Activated T-helper 1 cell treated with anti-CD3 and anti-CD28 coated beads, Interleukin-12 subunit alpha, Interleukin-12 subunit beta, Interleukin-2, Interleukin-4 antibody, amounts not matched to agents 30 ng/mL and 10 ng/mL and 1 ng/mL, durations not matched to agents 14 hours and 24 hours and 36 hours (primary cell): ENCODE measurements around the gene CLCN5. TPM values are rescaled to one million over a fixed set of nuclear protein-coding genes. Genes with fewer than 3 reads are reported as not detected.
"Not testable (repeated sequence)": the region's sequence is repeated elsewhere in the genome, so short reads cannot be mapped to it uniquely, and the experiment has no call there.

Experiments used
- DNase-seq: peaks from one replicate; pipeline ENCODE4 v3.0.0; 2021; ENCODE audit warnings: low spot score
- H3K27ac Mint-ChIP-seq: one replicate; pipeline ENCODE4 v1.8.0; 2021; ENCODE audit warnings: mild to moderate bottlenecking, mixed read lengths
- H3K27me3 Mint-ChIP-seq: one replicate; pipeline ENCODE4 v1.8.0; 2022; ENCODE audit warnings: mild to moderate bottlenecking, moderate library complexity, mixed read lengths; ENCODE audit not compliant: insufficient read depth
- H3K36me3 Mint-ChIP-seq: one replicate; pipeline ENCODE4 v1.8.0; 2021; ENCODE audit warnings: low read depth, mixed read lengths
- H3K4me1 Mint-ChIP-seq: one replicate; pipeline ENCODE4 v1.8.0; 2021; ENCODE audit warnings: low read depth, mixed read lengths
- H3K4me3 Mint-ChIP-seq: one replicate; pipeline ENCODE4 v1.8.0; 2021; ENCODE audit warnings: mild to moderate bottlenecking, moderate library complexity, mixed read lengths
- H3K9me3 Mint-ChIP-seq: one replicate; pipeline ENCODE4 v1.8.0; 2021; ENCODE audit warnings: mixed read lengths
- intact Hi-C: fragments of 100-400 bp; cut with micrococcal nuclease; formaldehyde crosslinking; loops from one replicate; pipeline ENCODE4 v1.15.1; 2024
- total RNA-seq: library from RNA; stranded (reverse); gene quantifications from 2 replicates; pipeline ENCODE4 v1.2.3, GENCODE V29; 2022

The CLCN5 gene
- total RNA-seq, 1 donor from 2014 or later, result 5.5 TPM

GRCh38 chrX:49991758-49992157 is 69.4 kb downstream of the CLCN5 start:
- intact Hi-C loops, result no loop called here
- Mint-ChIP-seq H3K9me3 (no peaks in the 10 kb centered on the region), H3K27ac (no peak overlapping the region), H3K4me3 (no peak overlapping the region), H3K27me3 (no peaks in the 10 kb centered on the region), H3K36me3 (no peaks in the 10 kb centered on the region), H3K4me1 (peaks cover 7% of the 10 kb centered on the region)
- no peak for DNase-seq

GRCh38 chrX:49992853-49993252 is 70.5 kb downstream of the CLCN5 start:
- Mint-ChIP-seq H3K4me3 (no peak overlapping the region), H3K4me1 (peaks cover 7% of the 10 kb centered on the region), H3K9me3 (no peaks in the 10 kb centered on the region), H3K27me3 (no peaks in the 10 kb centered on the region), H3K27ac (no peak overlapping the region), H3K36me3 (no peaks in the 10 kb centered on the region)
- intact Hi-C loops, result no loop called here
- DNase-seq, result no peak

- H3K27ac Mint-ChIP-seq, result no peak overlapping the region
- H3K4me1 Mint-ChIP-seq, result peaks cover 7% of the 10 kb centered on the region
- H3K36me3 Mint-ChIP-seq, result no peaks in the 10 kb centered on the region
- H3K4me3 Mint-ChIP-seq, result no peak overlapping the region
- intact Hi-C loops, result no loop called here
- no peak for DNase-seq
- H3K9me3 Mint-ChIP-seq, result no peaks in the 10 kb centered on the region
- H3K27me3 Mint-ChIP-seq, result no peaks in the 10 kb centered on the region
Measured at GRCh38 chrX:49993661-49994060, 71.3 kb downstream of the CLCN5 start.

DNA sequence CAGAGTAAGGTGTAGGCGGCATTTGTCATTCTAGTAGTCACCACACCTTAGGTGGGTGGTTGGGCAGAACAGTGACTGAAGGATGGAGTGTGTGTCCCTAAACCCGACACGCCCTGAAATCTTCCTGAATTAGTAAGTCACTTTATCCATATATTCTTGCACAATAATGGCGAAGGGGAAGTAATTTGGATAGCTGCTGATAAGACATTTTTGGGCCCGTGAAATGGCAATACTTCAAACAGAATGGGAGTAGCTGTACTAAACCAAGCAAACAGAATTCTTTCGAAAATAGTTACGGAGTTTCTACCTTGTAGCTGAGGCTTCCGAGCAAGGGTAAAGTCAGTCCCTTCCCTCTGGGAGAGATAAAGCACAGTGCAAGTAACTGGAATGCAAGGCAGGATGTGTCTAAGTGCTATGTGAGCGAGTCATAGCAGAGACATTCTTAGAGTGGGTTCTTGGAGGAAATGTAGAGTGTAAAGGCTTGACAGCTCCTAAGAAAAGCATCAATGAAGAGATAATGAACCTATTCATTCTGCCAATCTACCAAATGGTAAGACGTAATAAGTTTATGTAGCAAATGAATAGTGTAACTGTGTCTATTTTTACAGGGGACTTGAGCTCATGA is 72.8 kb downstream of the CLCN5 start:
- Mint-ChIP-seq H3K4me1 (peaks cover 7% of the 10 kb centered on the region), H3K9me3 (no peaks in the 10 kb centered on the region), H3K36me3 (no peaks in the 10 kb centered on the region), H3K4me3 (no peak overlapping the region), H3K27ac (no peak overlapping the region), H3K27me3 (no peaks in the 10 kb centered on the region)
- intact Hi-C loops, result no loop called here
- no peak for DNase-seq

GRCh38 chrX:49995795-49996455 is 73.5 kb downstream of the CLCN5 start:
- intact Hi-C loops, result no loop called here
- Mint-ChIP-seq H3K27ac (no peak overlapping the region), H3K36me3 (no peaks in the 10 kb centered on the region), H3K27me3 (no peaks in the 10 kb centered on the region), H3K4me1 (peaks cover 7% of the 10 kb centered on the region), H3K9me3 (no peaks in the 10 kb centered on the region), H3K4me3 (no peak overlapping the region)
- no peak for DNase-seq

DNA sequence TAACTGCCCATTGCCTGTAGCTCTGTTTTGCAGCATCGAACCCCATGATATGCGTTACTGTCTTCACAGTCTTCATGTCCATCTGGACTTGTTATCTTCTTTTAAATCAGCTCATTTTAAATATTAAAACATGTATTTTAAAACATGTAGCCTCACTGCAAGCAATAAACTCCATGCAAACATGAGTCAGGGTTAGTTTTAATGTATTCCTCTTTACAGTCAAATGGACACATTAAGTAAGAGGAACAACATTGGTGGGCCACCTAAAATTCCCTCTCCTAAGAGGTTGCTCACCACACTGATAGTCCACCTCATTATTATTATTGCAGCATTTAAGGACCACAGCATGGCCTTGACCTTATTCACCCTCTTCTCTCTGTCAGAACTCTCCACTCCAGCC is 74.1 kb downstream of the CLCN5 start:
- Mint-ChIP-seq H3K27ac (no peak overlapping the region), H3K9me3 (no peaks in the 10 kb centered on the region), H3K4me3 (no peak overlapping the region), H3K27me3 (no peaks in the 10 kb centered on the region), H3K4me1 (peaks cover 7% of the 10 kb centered on the region), H3K36me3 (no peaks in the 10 kb centered on the region)
- no peak for DNase-seq
- intact Hi-C loops, result no loop called here

DNA sequence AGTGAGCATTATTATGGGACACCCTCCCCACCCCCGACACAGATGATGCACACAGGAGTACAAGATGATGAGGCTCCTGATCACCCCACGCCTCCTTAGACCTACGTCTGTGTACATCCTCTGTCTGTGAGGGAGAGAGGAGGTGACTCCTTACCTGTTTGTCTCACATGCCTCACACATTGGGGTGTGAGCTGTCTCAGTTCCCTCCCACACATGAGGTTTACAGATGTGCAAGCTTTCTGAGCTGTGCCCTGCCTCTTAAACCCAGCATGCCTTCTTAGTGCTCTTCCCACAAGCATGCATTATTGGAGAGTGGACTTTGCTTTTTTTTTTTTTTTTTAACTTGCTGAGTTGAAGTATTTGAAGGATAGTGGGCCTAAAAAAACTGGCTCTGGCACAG is 76.7 kb downstream of the CLCN5 start:
- H3K4me1 Mint-ChIP-seq, result peaks cover 7% of the 10 kb centered on the region
- H3K27ac Mint-ChIP-seq, result no peak overlapping the region
- H3K27me3 Mint-ChIP-seq, result no peaks in the 10 kb centered on the region
- intact Hi-C loops, result no loop called here
- H3K36me3 Mint-ChIP-seq, result no peaks in the 10 kb centered on the region
- H3K9me3 Mint-ChIP-seq, result no peaks in the 10 kb centered on the region
- no peak overlapping the region for H3K4me3 Mint-ChIP-seq
- no peak for DNase-seq

DNA sequence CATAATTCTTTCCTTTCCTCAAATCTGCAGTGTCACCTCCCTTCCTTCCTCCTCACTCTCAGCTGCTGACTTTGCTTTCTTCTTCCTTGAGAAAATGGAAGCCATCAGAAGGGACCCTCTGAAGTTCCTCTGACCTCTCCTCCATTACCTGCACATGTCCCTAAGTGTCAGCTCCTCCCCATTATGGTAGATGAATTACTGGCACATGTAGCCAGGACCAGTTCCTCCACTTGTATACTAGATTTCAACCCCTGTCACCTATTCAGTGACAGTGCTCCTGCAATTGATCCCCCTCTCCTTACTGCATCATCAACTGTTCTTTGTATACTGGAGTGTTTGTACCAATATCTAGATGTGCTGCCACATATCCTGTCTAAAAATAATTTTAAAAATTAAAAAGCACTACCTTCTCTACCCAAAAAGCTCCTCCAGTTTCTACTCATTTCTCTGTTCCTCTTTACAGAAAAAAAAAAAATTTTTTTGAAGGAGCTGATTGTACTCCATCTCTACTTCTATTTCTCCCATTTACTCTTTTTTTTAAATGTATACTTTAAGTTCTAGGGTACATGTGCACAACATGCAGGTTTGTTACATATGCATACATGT is 78.6 kb downstream of the CLCN5 start:
- intact Hi-C loops, result no loop called here

GRCh38 chrX:50002067-50002714 is 79.8 kb downstream of the CLCN5 start:
- Mint-ChIP-seq H3K9me3 (no peaks in the 10 kb centered on the region), H3K27me3 (no peaks in the 10 kb centered on the region), H3K36me3 (no peaks in the 10 kb centered on the region), H3K27ac (no peak overlapping the region), H3K4me1 (no peaks in the 10 kb centered on the region), H3K4me3 (no peak overlapping the region)
- intact Hi-C loops, result no loop called here
- no peak for DNase-seq

More for the DNA sequence above, 78.6 kb downstream of the CLCN5 start:
- no peaks in the 10 kb centered on the region for H3K27me3 Mint-ChIP-seq
- no peaks in the 10 kb centered on the region for H3K9me3 Mint-ChIP-seq
- DNase-seq, result no peak
- H3K4me1 Mint-ChIP-seq, result no peaks in the 10 kb centered on the region
- no peak overlapping the region for H3K27ac Mint-ChIP-seq
- no peaks in the 10 kb centered on the region for H3K36me3 Mint-ChIP-seq
- H3K4me3 Mint-ChIP-seq, result no peak overlapping the region

DNA sequence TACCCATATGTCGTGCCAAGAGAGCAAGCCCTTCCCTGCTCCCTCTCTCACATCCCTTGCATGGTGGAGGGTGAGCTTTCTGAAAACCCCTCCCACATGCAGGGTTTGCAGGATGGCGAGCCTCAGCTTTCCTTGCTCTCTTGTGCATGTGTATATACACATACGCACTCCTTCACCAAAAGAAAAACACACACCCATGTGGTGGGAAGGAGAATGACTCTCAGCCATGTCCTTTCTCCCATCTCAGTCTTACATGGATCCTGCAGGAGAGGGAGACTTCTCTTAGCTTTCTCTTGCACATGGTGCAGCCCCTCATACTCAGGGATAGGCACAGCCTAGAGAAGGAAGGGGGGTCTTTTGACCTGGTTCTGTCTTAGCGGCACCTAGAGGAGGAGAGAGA is 81.1 kb downstream of the CLCN5 start:
- Mint-ChIP-seq H3K4me3 (no peak overlapping the region), H3K9me3 (no peaks in the 10 kb centered on the region), H3K27ac (no peak overlapping the region), H3K27me3 (no peaks in the 10 kb centered on the region), H3K36me3 (no peaks in the 10 kb centered on the region), H3K4me1 (no peaks in the 10 kb centered on the region)
- intact Hi-C loops, result no loop called here
- DNase-seq, result no peak

- no peaks in the 10 kb centered on the region for H3K4me1 Mint-ChIP-seq
- no peaks in the 10 kb centered on the region for H3K27me3 Mint-ChIP-seq
- H3K36me3 Mint-ChIP-seq, result no peaks in the 10 kb centered on the region
- no peak overlapping the region for H3K4me3 Mint-ChIP-seq
- H3K27ac Mint-ChIP-seq, result no peak overlapping the region
- intact Hi-C loops, result no loop called here
- H3K9me3 Mint-ChIP-seq, result no peaks in the 10 kb centered on the region
- no peak for DNase-seq
Measured at GRCh38 chrX:50003927-50004326, 81.5 kb downstream of the CLCN5 start.

DNA sequence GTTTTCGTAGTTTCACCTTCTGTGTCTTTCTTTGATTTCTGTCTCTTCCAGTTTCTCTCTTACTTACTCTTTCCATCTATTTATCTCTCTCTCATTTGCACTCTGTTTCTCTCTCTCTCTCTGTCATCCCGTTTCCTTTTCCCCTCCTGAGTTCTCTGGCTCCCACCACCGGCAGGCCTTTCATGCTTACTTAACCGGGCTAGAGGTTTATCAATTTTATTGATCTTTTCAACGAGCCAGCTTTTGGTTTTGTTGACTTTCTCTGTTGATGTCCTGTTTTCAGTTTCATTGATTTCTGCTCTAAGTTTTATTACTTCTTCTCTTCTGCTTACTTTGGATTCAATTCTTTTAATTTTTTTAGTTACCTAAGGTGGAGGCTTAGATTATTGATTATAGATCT is 103.2 kb downstream of the CLCN5 start:
- H3K27ac Mint-ChIP-seq, H3K4me3 Mint-ChIP-seq, H3K4me1 Mint-ChIP-seq, DNase-seq, H3K27me3 Mint-ChIP-seq, intact Hi-C loops, H3K36me3 Mint-ChIP-seq: not testable (repeated sequence)
- H3K9me3 Mint-ChIP-seq, result peaks cover 16% of the 10 kb centered on the region

DNA sequence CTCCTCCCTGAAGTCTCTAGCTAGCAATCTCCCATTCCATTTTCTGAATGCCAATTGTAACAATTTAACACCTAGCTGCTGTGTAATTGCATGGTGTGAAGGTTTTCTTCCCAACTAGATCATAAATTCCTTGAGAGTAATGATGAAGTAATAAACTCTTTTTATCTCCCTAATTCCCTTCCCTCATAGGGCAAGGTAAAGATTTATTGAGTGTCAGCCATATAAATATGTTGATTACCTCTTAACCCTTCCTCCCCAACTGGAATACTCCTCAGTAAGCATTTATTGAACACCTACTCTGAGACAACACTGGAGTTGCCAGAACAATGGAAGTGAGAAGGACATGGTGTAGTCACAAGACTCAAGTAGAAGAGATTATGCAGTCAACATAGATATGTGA is 112.7 kb downstream of the CLCN5 start:
- Mint-ChIP-seq H3K27me3 (no peaks in the 10 kb centered on the region), H3K4me3 (no peak overlapping the region), H3K36me3 (no peaks in the 10 kb centered on the region), H3K4me1 (no peaks in the 10 kb centered on the region), H3K9me3 (no peaks in the 10 kb centered on the region), H3K27ac (no peak overlapping the region)
- intact Hi-C loops, result no loop called here
- DNase-seq, result no peak
